Natural killer cell treated with Interleukin-12 subunit alpha and Interleukin-12 subunit beta and Interleukin-15 and Interleukin-18, amount 100 ng/mL, for 72 hours (primary cell): ENCODE data around the gene ATG7. TPM values are rescaled to one million over a fixed set of nuclear protein-coding genes. Genes with fewer than 3 reads are reported as not detected.
"Not testable (repeated sequence)": the region's sequence is repeated elsewhere in the genome, so short reads cannot be mapped to it uniquely, and the experiment has no call there.

ENCODE experiments used
- ATAC-seq, 2 donors: fragments of 150-1000 bp; cut with Tn5 transposase in 1 of 2; sonication (Bioruptor Pico), chemical (Tn5 transposase) in 1 of 2; 2 replicates each; pipeline ENCODE4 v1.10.0; 2021
- DNase-seq: peaks from one replicate; pipeline ENCODE4 v3.0.0; 2022; ENCODE audit warnings: low spot score
- H3K27ac Mint-ChIP-seq, 2 donors: 1 replicate in 1 of 2; 2 replicates in 1 of 2; pipeline ENCODE4 v1.8.0; 2022; ENCODE audit warnings: mixed read lengths in 2 of 2, mild to moderate bottlenecking in 1 of 2, moderate library complexity in 1 of 2
- H3K27me3 Mint-ChIP-seq, 2 donors: 1 replicate in 1 of 2; 2 replicates in 1 of 2; pipeline ENCODE4 v1.8.0; 2022; ENCODE audit warnings: mixed read lengths in 2 of 2
- H3K36me3 Mint-ChIP-seq: one replicate; pipeline ENCODE4 v1.8.0; 2022; ENCODE audit warnings: mixed read lengths
- H3K4me1 Mint-ChIP-seq, 2 donors: 1 replicate in 1 of 2; 2 replicates in 1 of 2; pipeline ENCODE4 v1.8.0; 2022; ENCODE audit warnings: low read depth in 2 of 2, mixed read lengths in 2 of 2, mild to moderate bottlenecking in 1 of 2
- H3K4me3 Mint-ChIP-seq: one replicate; pipeline ENCODE4 v1.8.0; 2022; ENCODE audit warnings: mixed read lengths
- H3K9me3 Mint-ChIP-seq: 2 replicates; pipeline ENCODE4 v1.8.0; 2022; ENCODE audit warnings: mixed read lengths
- total RNA-seq, 2 donors: library from RNA; stranded (reverse); gene quantifications; one replicate each; pipeline ENCODE4 v1.2.3, GENCODE V29; 2022

The ATG7 gene
- total RNA-seq, 2 donors from 2014 or later: 45.0 to 79.9 TPM

- DNase-seq (no peak), ATAC-seq (no peak)
- H3K4me3 Mint-ChIP-seq: no peak overlapping the region
- no peaks in the 10 kb centered on the region for H3K9me3 Mint-ChIP-seq
- no peaks in the 10 kb centered on the region for H3K4me1 Mint-ChIP-seq
- H3K27ac Mint-ChIP-seq: no peak overlapping the region
- H3K27me3 Mint-ChIP-seq: no peaks in the 10 kb centered on the region
- no peaks in the 10 kb centered on the region for H3K36me3 Mint-ChIP-seq
These were observed 55.4 kb downstream of the ATG7 start for GRCh38 chr3:11327619-11328018.

GRCh38 chr3:11328196-11328945 is 56.2 kb downstream of the ATG7 start:
- DNase-seq (no peak), ATAC-seq (no peak)
- H3K27ac Mint-ChIP-seq: no peak overlapping the region
- H3K4me1 Mint-ChIP-seq: no peaks in the 10 kb centered on the region
- no peaks in the 10 kb centered on the region for H3K27me3 Mint-ChIP-seq
- H3K36me3 Mint-ChIP-seq: no peaks in the 10 kb centered on the region
- H3K4me3 Mint-ChIP-seq: no peak overlapping the region
- H3K9me3 Mint-ChIP-seq: no peaks in the 10 kb centered on the region

GRCh38 chr3:11329777-11330176 is 57.6 kb downstream of the ATG7 start:
- DNase-seq (no peak), ATAC-seq (no peak)
- no peaks in the 10 kb centered on the region for H3K27me3 Mint-ChIP-seq
- H3K4me3 Mint-ChIP-seq: no peak overlapping the region
- no peaks in the 10 kb centered on the region for H3K4me1 Mint-ChIP-seq
- no peaks in the 10 kb centered on the region for H3K36me3 Mint-ChIP-seq
- no peaks in the 10 kb centered on the region for H3K9me3 Mint-ChIP-seq
- no peak overlapping the region for H3K27ac Mint-ChIP-seq

- Mint-ChIP-seq H3K4me1 (no peaks in the 10 kb centered on the region), H3K9me3 (no peaks in the 10 kb centered on the region), H3K27me3 (no peaks in the 10 kb centered on the region), H3K36me3 (no peaks in the 10 kb centered on the region), H3K27ac (peak overlapping the region in 1 of 2 donors; percentile 5), H3K4me3 (no peak overlapping the region)
- ATAC-seq: no peak
- no peak for DNase-seq
These were observed 58.9 kb downstream of the ATG7 start for GRCh38 chr3:11331101-11331500.

- Mint-ChIP-seq H3K4me3 (no peak overlapping the region), H3K9me3 (no peaks in the 10 kb centered on the region), H3K4me1 (no peaks in the 10 kb centered on the region), H3K36me3 (no peaks in the 10 kb centered on the region), H3K27ac (no peak overlapping the region), H3K27me3 (no peaks in the 10 kb centered on the region)
- peak; percentile 62 for DNase-seq
- ATAC-seq: no peak
These were observed 62.9 kb downstream of the ATG7 start for GRCh38 chr3:11335056-11335608.

- ATAC-seq: no peak
- Mint-ChIP-seq H3K36me3 (no peaks in the 10 kb centered on the region), H3K4me1 (no peaks in the 10 kb centered on the region), H3K9me3 (no peaks in the 10 kb centered on the region), H3K27me3 (no peaks in the 10 kb centered on the region), H3K27ac (no peak overlapping the region), H3K4me3 (no peak overlapping the region)
- DNase-seq: no peak
These were observed 67.3 kb downstream of the ATG7 start for GRCh38 chr3:11339541-11339940.

GRCh38 chr3:11346416-11346815 is 74.2 kb downstream of the ATG7 start:
- Mint-ChIP-seq H3K9me3 (no peaks in the 10 kb centered on the region), H3K27me3 (no peaks in the 10 kb centered on the region), H3K27ac (no peak overlapping the region), H3K36me3 (peaks cover 29% of the 10 kb centered on the region), H3K4me3 (no peak overlapping the region), H3K4me1 (no peaks in the 10 kb centered on the region)
- ATAC-seq: no peak
- no peak for DNase-seq

- H3K9me3 Mint-ChIP-seq, H3K27ac Mint-ChIP-seq, H3K27me3 Mint-ChIP-seq, ATAC-seq, H3K4me1 Mint-ChIP-seq, DNase-seq, H3K4me3 Mint-ChIP-seq: not testable (repeated sequence)
- H3K36me3 Mint-ChIP-seq: peaks cover 30% of the 10 kb centered on the region
These were observed 76.7 kb downstream of the ATG7 start for GRCh38 chr3:11348877-11349276.

- ATAC-seq (no peak), DNase-seq (no peak)
- H3K27ac Mint-ChIP-seq: no peak overlapping the region
- H3K4me1 Mint-ChIP-seq: peaks cover 0 to 5% of the 10 kb centered on the region in 2 donors
- no peak overlapping the region for H3K4me3 Mint-ChIP-seq
- no peaks in the 10 kb centered on the region for H3K27me3 Mint-ChIP-seq
- H3K9me3 Mint-ChIP-seq: no peaks in the 10 kb centered on the region
- H3K36me3 Mint-ChIP-seq: peaks cover 30% of the 10 kb centered on the region
These were observed 77.2 kb downstream of the ATG7 start for GRCh38 chr3:11349446-11349845.

GRCh38 chr3:11350374-11350773 is 78.2 kb downstream of the ATG7 start:
- H3K9me3 Mint-ChIP-seq: no peaks in the 10 kb centered on the region
- H3K27ac Mint-ChIP-seq: no peak overlapping the region
- no peaks in the 10 kb centered on the region for H3K27me3 Mint-ChIP-seq
- H3K36me3 Mint-ChIP-seq: peaks cover 30% of the 10 kb centered on the region
- no peak for DNase-seq
- ATAC-seq: no peak
- H3K4me3 Mint-ChIP-seq: no peak overlapping the region
- H3K4me1 Mint-ChIP-seq: peaks cover 0 to 5% of the 10 kb centered on the region in 2 donors

GRCh38 chr3:11351451-11351850 is 79.3 kb downstream of the ATG7 start:
- no peak overlapping the region for H3K4me3 Mint-ChIP-seq
- DNase-seq (no peak), ATAC-seq (no peak)
- H3K27me3 Mint-ChIP-seq: no peaks in the 10 kb centered on the region
- peaks cover 0 to 5% of the 10 kb centered on the region in 2 donors for H3K4me1 Mint-ChIP-seq
- no peaks in the 10 kb centered on the region for H3K9me3 Mint-ChIP-seq
- peaks cover 29% of the 10 kb centered on the region for H3K36me3 Mint-ChIP-seq
- no peak overlapping the region for H3K27ac Mint-ChIP-seq

GRCh38 chr3:11356269-11356668 is 84.1 kb downstream of the ATG7 start:
- DNase-seq (no peak), ATAC-seq (no peak)
- Mint-ChIP-seq H3K9me3 (no peaks in the 10 kb centered on the region), H3K27me3 (no peaks in the 10 kb centered on the region), H3K4me1 (peaks cover 0 to 5% of the 10 kb centered on the region in 2 donors), H3K27ac (no peak overlapping the region), H3K4me3 (no peak overlapping the region), H3K36me3 (peaks cover 2% of the 10 kb centered on the region)

- no peak for ATAC-seq
- Mint-ChIP-seq H3K4me3 (no peak overlapping the region), H3K36me3 (peaks cover 29% of the 10 kb centered on the region), H3K27me3 (no peaks in the 10 kb centered on the region), H3K4me1 (no peaks in the 10 kb centered on the region), H3K9me3 (no peaks in the 10 kb centered on the region), H3K27ac (no peak overlapping the region)
- no peak for DNase-seq
These were observed 90.4 kb downstream of the ATG7 start for GRCh38 chr3:11362600-11362999.

GRCh38 chr3:11363715-11364114 is 91.5 kb downstream of the ATG7 start:
- peaks cover 29% of the 10 kb centered on the region for H3K36me3 Mint-ChIP-seq
- no peak for ATAC-seq

GRCh38 chr3:11364181-11364580 is 92.0 kb downstream of the ATG7 start:
- no peaks in the 10 kb centered on the region for H3K27me3 Mint-ChIP-seq
- no peaks in the 10 kb centered on the region for H3K9me3 Mint-ChIP-seq
- H3K4me3 Mint-ChIP-seq: no peak overlapping the region
- DNase-seq (no peak), ATAC-seq (no peak)
- H3K4me1 Mint-ChIP-seq: no peaks in the 10 kb centered on the region
- peaks cover 29% of the 10 kb centered on the region for H3K36me3 Mint-ChIP-seq
- H3K27ac Mint-ChIP-seq: no peak overlapping the region

More at GRCh38 chr3:11363715-11364114, 91.5 kb downstream of the ATG7 start:
- no peak overlapping the region for H3K27ac Mint-ChIP-seq
- H3K4me1 Mint-ChIP-seq: no peaks in the 10 kb centered on the region
- no peak overlapping the region for H3K4me3 Mint-ChIP-seq
- H3K9me3 Mint-ChIP-seq: no peaks in the 10 kb centered on the region
- no peaks in the 10 kb centered on the region for H3K27me3 Mint-ChIP-seq
- DNase-seq: no peak
